IMR-90 (cell line): ENCODE results near the gene MMP24. TPM values are rescaled to one million over a fixed set of nuclear protein-coding genes. Genes with fewer than 3 reads are reported as not detected.

Experiments used
- ATAC-seq: fragments of 200-7000 bp; cut with Tn5 transposase; 2 replicates; pipeline ENCODE4 v1.9.1; 2020; ENCODE audit warnings: low read depth, mild to moderate bottlenecking, moderate library complexity
- BruUV-seq: library from RNA; stranded (reverse); fragments of 400-500 nt; replicated peaks from 2 replicates; lab custom pipeline; 2021; lab: Mats Ljungman, UMichigan
- CTCF ChIA-PET: fragments of 300-600 bp; formaldehyde crosslinking; extraction: SDS; loops from one replicate; lab custom pipeline; 2021; ENCODE audit warnings: antibody characterized with exemption; lab: Yijun Ruan, JAX
- POLR2A ChIA-PET: fragments of 300-600 bp; sonication (Branson Sonifier 250); formaldehyde crosslinking; loops from one replicate; lab custom pipeline; 2022; ENCODE audit warnings: antibody characterized with exemption; ENCODE audit not compliant: unreplicated experiment; lab: Charles Lee
- DNase-seq: peaks from one replicate; pipeline ENCODE4 v3.0.0; 2013
- H2AFZ ChIP-seq: replicated peaks from 2 replicates; pipeline ENCODE3; 2013; ENCODE audit warnings: low read length, mild to moderate bottlenecking; ENCODE audit not compliant: poor library complexity
- H2AK5ac ChIP-seq: 2 replicates; pipeline ENCODE4 v1.6.1; 2013; ENCODE audit warnings: low read depth, low read length, inconsistent platforms
- H2AK9ac ChIP-seq: replicated peaks from 2 replicates; pipeline ENCODE3; 2013; ENCODE audit warnings: mild to moderate bottlenecking, low read depth, low read length, moderate library complexity; ENCODE audit not compliant: poor library complexity
- H2BK120ac ChIP-seq: 2 replicates; pipeline ENCODE4 v1.6.1; 2013; ENCODE audit warnings: low read depth, low read length, inconsistent platforms
- H2BK15ac ChIP-seq: 3 replicates; pipeline ENCODE4 v1.6.1; 2013; ENCODE audit warnings: low read depth, low read length, inconsistent platforms
- H2BK20ac ChIP-seq: 2 replicates; pipeline ENCODE4 v1.6.1; 2013; ENCODE audit warnings: low read depth, mild to moderate bottlenecking, inconsistent platforms, low read length, moderate library complexity
- H2BK5ac ChIP-seq: 2 replicates; pipeline ENCODE4 v1.6.1; 2013; ENCODE audit warnings: mild to moderate bottlenecking, low read depth, low read length, inconsistent platforms; ENCODE audit not compliant: poor library complexity, severe bottlenecking
- H3K14ac ChIP-seq: replicated peaks from 2 replicates; pipeline ENCODE4 v1.6.1; 2013; ENCODE audit warnings: low read depth, low read length, inconsistent platforms
- H3K18ac ChIP-seq: 2 replicates; pipeline ENCODE4 v1.6.1; 2013; ENCODE audit warnings: low read depth, low read length, control low read depth
- H3K23ac ChIP-seq: 2 replicates; pipeline ENCODE4 v1.6.1; 2013; ENCODE audit warnings: low read depth, low read length, inconsistent platforms
- H3K27ac ChIP-seq: 2 replicates; pipeline ENCODE4 v1.5.1; 2013; ENCODE audit warnings: mild to moderate bottlenecking, control low read depth, low read length; ENCODE audit not compliant: insufficient read depth
- H3K27me3 ChIP-seq: 2 replicates; pipeline ENCODE4 v1.6.1; 2013; ENCODE audit warnings: low read length; ENCODE audit not compliant: control insufficient read depth, insufficient read depth
- H3K36me3 ChIP-seq: 2 replicates; pipeline ENCODE4 v1.6.1; 2013; ENCODE audit warnings: low read length, mixed read lengths; ENCODE audit not compliant: control insufficient read depth, insufficient read depth
- H3K4ac ChIP-seq: 2 replicates; pipeline ENCODE4 v1.6.1; 2013; ENCODE audit warnings: low read depth, low read length, inconsistent platforms
- H3K4me1 ChIP-seq: 2 replicates; pipeline ENCODE4 v1.6.1; 2013; ENCODE audit warnings: low read length, mixed read lengths; ENCODE audit not compliant: control insufficient read depth, insufficient read depth
- H3K4me2 ChIP-seq: 2 replicates; pipeline ENCODE4 v1.6.1; 2013; ENCODE audit warnings: low read depth, mild to moderate bottlenecking, control low read depth, low read length, moderate library complexity
- H3K4me3 ChIP-seq: 2 replicates; pipeline ENCODE4 v1.5.1; 2013; ENCODE audit warnings: low read depth, mild to moderate bottlenecking, control low read depth, low read length, moderate library complexity; ENCODE audit not compliant: insufficient read depth
- H3K56ac ChIP-seq: 2 replicates; pipeline ENCODE4 v1.6.1; 2013; ENCODE audit warnings: low read length, inconsistent platforms; ENCODE audit not compliant: insufficient read depth; ENCODE audit errors: extremely low read depth
- H3K79me1 ChIP-seq, 2 experiments: 2 replicates each; pipeline ENCODE4 v1.6.1; 2013; ENCODE audit warnings: low read length in 2 of 2, inconsistent platforms in 1 of 2, low read depth in 1 of 2
- H3K9ac ChIP-seq: 2 replicates; pipeline ENCODE4 v1.6.1; 2013; ENCODE audit warnings: low read depth, low read length, control low read depth
- H3K9me1 ChIP-seq: 2 replicates; pipeline ENCODE4 v1.6.1; 2013; ENCODE audit warnings: low read length, inconsistent platforms; ENCODE audit not compliant: insufficient read depth
- H3K9me3 ChIP-seq: 2 replicates; pipeline ENCODE4 v1.6.1; 2013; ENCODE audit warnings: low read length; ENCODE audit not compliant: control insufficient read depth, insufficient read depth
- H4K20me1 ChIP-seq: 2 replicates; pipeline ENCODE4 v1.6.1; 2013; ENCODE audit warnings: low read length, inconsistent platforms; ENCODE audit not compliant: insufficient read depth
- H4K5ac ChIP-seq: 2 replicates; pipeline ENCODE4 v1.6.1; 2013; ENCODE audit warnings: mild to moderate bottlenecking, low read depth, low read length, control low read depth
- H4K8ac ChIP-seq, 2 experiments: 2 replicates each; pipeline ENCODE4 v1.6.1; 2013; ENCODE audit warnings: low read depth in 2 of 2, low read length in 2 of 2, control low read depth in 1 of 2, inconsistent platforms in 1 of 2
- H4K91ac ChIP-seq: 2 replicates; pipeline ENCODE4 v1.6.1; 2013; ENCODE audit warnings: low read depth, low read length, inconsistent platforms; ENCODE audit not compliant: insufficient read depth
- CEBPB ChIP-seq: IDR thresholded peaks from 2 replicates; pipeline ENCODE4 v1.6.1; 2012; ENCODE audit warnings: low read depth, low read length, improper control_type of control experiment
- CHD1 ChIP-seq: IDR thresholded peaks from 2 replicates; pipeline ENCODE4 v1.6.1; 2012; ENCODE audit warnings: low read depth, low read length, improper control_type of control experiment
- MAFK ChIP-seq: IDR thresholded peaks from 2 replicates; pipeline ENCODE4 v1.6.1; 2012; ENCODE audit warnings: low read depth, low read length, improper control_type of control experiment
- MAZ ChIP-seq: IDR thresholded peaks from 2 replicates; pipeline ENCODE4 v1.6.1; 2012; ENCODE audit warnings: low read depth, mild to moderate bottlenecking, low read length, improper control_type of control experiment, moderate library complexity, borderline replicate concordance
- MXI1 ChIP-seq: IDR thresholded peaks from 2 replicates; pipeline ENCODE4 v1.6.1; 2012; ENCODE audit warnings: low read depth, mild to moderate bottlenecking, low read length, moderate library complexity, borderline replicate concordance
- POLR2A ChIP-seq: IDR thresholded peaks from 2 replicates; pipeline ENCODE4 v1.6.1; 2012; ENCODE audit warnings: mild to moderate bottlenecking, low read depth, low read length
- RAD21 ChIP-seq: IDR thresholded peaks from 2 replicates; pipeline ENCODE4 v1.6.1; 2012; ENCODE audit warnings: low read length, improper control_type of control experiment
- RFX5 ChIP-seq: IDR thresholded peaks from 2 replicates; pipeline ENCODE4 v1.8.0; 2012; ENCODE audit warnings: low read depth, mild to moderate bottlenecking, low read length, moderate library complexity
- SMC3 ChIP-seq: fragments of 150-350 bp; IDR thresholded peaks from 2 replicates; pipeline ENCODE4 v1.6.1; 2016; ENCODE audit warnings: low read depth, mild to moderate bottlenecking, antibody characterized with exemption, low read length, moderate library complexity
- WGBS, 2 experiments: methylation state at CpG; one replicate each; pipeline versions ENCODE4 v1.1.5 to v1.1.7; 2013; ENCODE audit warnings: missing lambda C conversion rate in 2 of 2; ENCODE audit not compliant: insufficient read length in 1 of 2; ENCODE audit errors: extremely low coverage in 2 of 2; 5-methylcytosine and 5-hydroxymethylcytosine counted together
- dilution Hi-C: fragments of 300-500 bp; cut with HindIII; formaldehyde crosslinking; loops from one replicate; pipeline ENCODE4 v1.14.3; 2018; ENCODE audit warnings: low sequenced_read_pairs; ENCODE audit not compliant: unreplicated experiment
- in situ Hi-C: fragments of 300-500 bp; cut with MboI; formaldehyde crosslinking; loops from 3 replicates; pipeline ENCODE4 v1.14.3; 2019; ENCODE audit warnings: low sequenced_read_pairs, inconsistent platforms, mixed read lengths
- intact Hi-C: fragments of 100-400 bp; cut with micrococcal nuclease; formaldehyde crosslinking; loops from 2 replicates; pipeline ENCODE4 v1.10.0; 2022
- polyA plus RNA-seq, 3 experiments: library from polyadenylated mRNA; depleted of rRNA; stranded (reverse); fragments of >200 nt; gene quantifications; 2 replicates each; pipeline ENCODE4 v1.2.3, GENCODE V29; 2012; ENCODE audit warnings: low replicate concordance in 1 of 3
- total RNA-seq: library from RNA; depleted of rRNA; stranded (reverse); fragments of >200 nt; gene quantifications from 2 replicates; pipeline ENCODE4 v1.2.3, GENCODE V29; 2012
- TF ChIP-seq, protein P1 (sequence below): fragments of 150-350 bp; IDR thresholded peaks from 2 replicates; pipeline ENCODE4 v1.6.1; 2016; ENCODE audit warnings: low read depth, mild to moderate bottlenecking, low read length, moderate library complexity, borderline replicate concordance

Gene MMP24
- total and polyA plus RNA-seq, 2 of the 4 experiments (the other 2 are of a cell fraction): 0.36 to 0.79 TPM

DNA sequence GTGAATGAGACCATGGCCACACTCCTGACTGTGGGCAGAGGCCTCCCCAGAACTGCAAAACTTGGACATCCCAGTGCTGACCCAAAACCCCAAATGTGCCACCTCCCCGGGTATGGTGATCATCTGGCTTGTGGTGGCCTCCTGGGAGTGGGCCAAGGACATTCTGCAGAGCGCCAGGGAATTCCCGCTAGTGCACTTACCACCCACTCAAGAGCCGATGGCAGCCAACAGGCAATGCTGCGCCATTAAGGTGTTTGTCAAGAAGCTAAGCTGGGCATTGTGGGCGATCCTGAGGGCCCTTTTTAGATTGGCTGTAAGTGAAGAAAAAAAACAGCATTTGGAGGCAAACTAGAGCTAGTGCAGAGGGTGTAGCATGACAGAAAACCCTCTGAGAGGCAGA lies 9.4 kb downstream of the MMP24 start:
- Histone ChIP-seq H4K8ac (no peak overlapping the region), H3K9ac (no peak overlapping the region), H2BK120ac (no peak overlapping the region), H3K4ac (no peak overlapping the region), H2BK15ac (no peak overlapping the region), H4K20me1 (0 out of 2 replicates have a peak, but pooled peaks cover 2% of the 10 kb centered on the region), H3K23ac (no peak overlapping the region), H4K5ac (no peak overlapping the region), H2BK5ac (no peak overlapping the region), H2BK20ac (no peak overlapping the region), H3K56ac (no peak overlapping the region), H3K9me3 (peaks cover 3% of the 10 kb centered on the region), H3K4me3 (no peak overlapping the region), H3K18ac (no peak overlapping the region), H3K27ac (no peak overlapping the region), H3K4me1 (peaks cover 5% of the 10 kb centered on the region), H3K9me1 (0 out of 2 replicates have a peak, but pooled peaks cover 3% of the 10 kb centered on the region), H2AFZ (no peak overlapping the region), H4K91ac (no peak overlapping the region), H3K4me2 (no peak overlapping the region), H3K27me3 (peaks cover 2% of the 10 kb centered on the region; the same call in 1 of the 2 replicates), H3K14ac (no peak overlapping the region), H3K79me1 (no peaks in the 10 kb centered on the region), H3K36me3 (0 out of 2 replicates have a peak, but pooled peaks cover 2% of the 10 kb centered on the region), H2AK5ac (no peak overlapping the region), H2AK9ac (no peak overlapping the region)
- in situ Hi-C loops: no loop called here
- dilution Hi-C loops: no loop called here
- no CpG with 5 or more reads among the region's 6 CpGs for WGBS, 2 experiments
- DNase-seq (no peak), ATAC-seq (no peak)
- BruUV-seq: no TSS peak
- ChIA-PET POLR2A (no interaction called here), CTCF (no interaction called here)
- intact Hi-C loops: no loop called here
- TF ChIP-seq RAD21: no peak
- TF ChIP-seq RFX5: no peak
- TF ChIP-seq POLR2A: no peak
- TF ChIP-seq, protein P1, sequence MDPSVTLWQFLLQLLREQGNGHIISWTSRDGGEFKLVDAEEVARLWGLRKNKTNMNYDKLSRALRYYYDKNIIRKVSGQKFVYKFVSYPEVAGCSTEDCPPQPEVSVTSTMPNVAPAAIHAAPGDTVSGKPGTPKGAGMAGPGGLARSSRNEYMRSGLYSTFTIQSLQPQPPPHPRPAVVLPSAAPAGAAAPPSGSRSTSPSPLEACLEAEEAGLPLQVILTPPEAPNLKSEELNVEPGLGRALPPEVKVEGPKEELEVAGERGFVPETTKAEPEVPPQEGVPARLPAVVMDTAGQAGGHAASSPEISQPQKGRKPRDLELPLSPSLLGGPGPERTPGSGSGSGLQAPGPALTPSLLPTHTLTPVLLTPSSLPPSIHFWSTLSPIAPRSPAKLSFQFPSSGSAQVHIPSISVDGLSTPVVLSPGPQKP: no peak
- no peak for TF ChIP-seq CHD1
- TF ChIP-seq CEBPB: no peak
- TF ChIP-seq MAFK: no peak
- no peak for TF ChIP-seq MXI1
- TF ChIP-seq SMC3: no peak
- TF ChIP-seq MAZ: no peak
